Astrocyte (in vitro differentiated cells and primary cell): ENCODE measurements around the gene CFAP161. TPM values are rescaled to one million over a fixed set of nuclear protein-coding genes. Genes with fewer than 3 reads are reported as not detected.

Experiments
- DNase-seq: peaks from one replicate; pipeline ENCODE4 v3.0.0-alpha.2; 2010; ENCODE audit warnings: low read depth
- FAIRE-seq: peaks from 2 replicates; lab custom pipeline; 2011; peaks lifted over from hg19 to GRCh38; lab: Jason Lieb, UNC
- H2AFZ ChIP-seq: 2 replicates; pipeline ENCODE4 v1.6.0; 2012; ENCODE audit warnings: low read depth, low read length, inconsistent platforms
- H3K27ac ChIP-seq: 2 replicates; pipeline ENCODE4 v1.5.1; 2011; ENCODE audit warnings: low read depth, low read length, inconsistent platforms
- H3K27me3 ChIP-seq: 2 replicates; pipeline ENCODE4 v1.6.0; 2011; ENCODE audit warnings: low read length, inconsistent platforms; ENCODE audit not compliant: insufficient read depth
- H3K36me3 ChIP-seq: 2 replicates; pipeline ENCODE4 v1.5.1; 2011; ENCODE audit warnings: low read length, inconsistent platforms; ENCODE audit not compliant: insufficient read depth
- H3K4me1 ChIP-seq: 2 replicates; pipeline ENCODE4 v1.5.1; 2011; ENCODE audit warnings: low read length, inconsistent platforms; ENCODE audit not compliant: insufficient read depth
- H3K4me2 ChIP-seq: 2 replicates; pipeline ENCODE4 v1.6.0; 2012; ENCODE audit warnings: low read length, inconsistent platforms
- H3K4me3 ChIP-seq: 2 replicates; pipeline ENCODE4 v1.5.1; 2011; ENCODE audit warnings: low read depth, mild to moderate bottlenecking, low read length, inconsistent platforms; ENCODE audit not compliant: insufficient read depth
- H3K79me2 ChIP-seq: 2 replicates; pipeline ENCODE4 v1.6.0; 2012; ENCODE audit warnings: mild to moderate bottlenecking, low read length, inconsistent platforms; ENCODE audit not compliant: insufficient read depth
- H3K9ac ChIP-seq: 2 replicates; pipeline ENCODE4 v1.6.0; 2012; ENCODE audit warnings: mild to moderate bottlenecking, low read length, inconsistent platforms
- H3K9me3 ChIP-seq: 2 replicates; pipeline ENCODE4 v1.5.1; 2012; ENCODE audit warnings: low read depth, mild to moderate bottlenecking, low read length, inconsistent platforms; ENCODE audit not compliant: insufficient read depth
- H4K20me1 ChIP-seq: 2 replicates; pipeline ENCODE4 v1.6.0; 2012; ENCODE audit warnings: low read length, inconsistent platforms; ENCODE audit not compliant: insufficient read depth
- H3K27ac Mint-ChIP-seq: one replicate; pipeline ENCODE4 v1.8.0; 2021; ENCODE audit warnings: mild to moderate bottlenecking, mixed read lengths; ENCODE audit not compliant: unreplicated experiment
- H3K27me3 Mint-ChIP-seq: one replicate; pipeline ENCODE4 v1.8.0; 2021; ENCODE audit warnings: low read depth, mixed read lengths; ENCODE audit not compliant: unreplicated experiment
- H3K36me3 Mint-ChIP-seq: one replicate; pipeline ENCODE4 v1.8.0; 2021; ENCODE audit warnings: low read depth, mixed read lengths; ENCODE audit not compliant: unreplicated experiment
- H3K4me1 Mint-ChIP-seq: one replicate; pipeline ENCODE4 v1.8.0; 2021; ENCODE audit warnings: low read depth, mixed read lengths; ENCODE audit not compliant: unreplicated experiment
- H3K4me3 Mint-ChIP-seq: one replicate; pipeline ENCODE4 v1.8.0; 2021; ENCODE audit warnings: mild to moderate bottlenecking, moderate library complexity, mixed read lengths; ENCODE audit not compliant: unreplicated experiment
- H3K9me3 Mint-ChIP-seq: one replicate; pipeline ENCODE4 v1.8.0; 2021; ENCODE audit warnings: mild to moderate bottlenecking, mixed read lengths; ENCODE audit not compliant: unreplicated experiment
- EZH2 ChIP-seq: IDR thresholded peaks from 2 replicates; pipeline ENCODE4 v1.6.1; 2012; ENCODE audit warnings: mild to moderate bottlenecking, low read length, inconsistent platforms; ENCODE audit not compliant: insufficient read depth
- total RNA-seq: library from RNA; stranded (reverse); gene quantifications from 2 replicates; pipeline ENCODE4 v1.2.1, GENCODE V29; 2021
- TF ChIP-seq, protein P1 (sequence below): IDR thresholded peaks from 2 replicates; pipeline ENCODE4 v1.5.1; 2011; ENCODE audit warnings: low read depth, mild to moderate bottlenecking, inconsistent platforms, low read length, moderate library complexity; ENCODE audit not compliant: insufficient read depth

The CFAP161 gene
- total RNA-seq, 1 donor from 2014 or later, result 0.27 TPM

GRCh38 chr15:81184188-81184587 is 50.1 kb downstream of the CFAP161 start:
- Mint-ChIP-seq H3K27me3 (peaks cover 8% of the 10 kb centered on the region), H3K4me1 (peaks cover 7% of the 10 kb centered on the region), H3K27ac (no peak overlapping the region), H3K4me3 (no peak overlapping the region), H3K36me3 (no peaks in the 10 kb centered on the region), H3K9me3 (peaks cover 5% of the 10 kb centered on the region)
- DNase-seq, result peak; percentile 20
- Histone ChIP-seq H3K4me2 (no peak overlapping the region), H3K36me3 (no peaks in the 10 kb centered on the region), H3K27ac (no peak overlapping the region), H2AFZ (no peak overlapping the region), H3K27me3 (peaks cover 16% of the 10 kb centered on the region), H3K4me1 (no peaks in the 10 kb centered on the region), H3K4me3 (no peak overlapping the region), H3K9me3 (no peaks in the 10 kb centered on the region), H3K79me2 (no peaks in the 10 kb centered on the region), H3K9ac (no peak overlapping the region), H4K20me1 (no peaks in the 10 kb centered on the region)
- no peak for FAIRE-seq
- no peak for TF ChIP-seq EZH2
- TF ChIP-seq, protein P1, sequence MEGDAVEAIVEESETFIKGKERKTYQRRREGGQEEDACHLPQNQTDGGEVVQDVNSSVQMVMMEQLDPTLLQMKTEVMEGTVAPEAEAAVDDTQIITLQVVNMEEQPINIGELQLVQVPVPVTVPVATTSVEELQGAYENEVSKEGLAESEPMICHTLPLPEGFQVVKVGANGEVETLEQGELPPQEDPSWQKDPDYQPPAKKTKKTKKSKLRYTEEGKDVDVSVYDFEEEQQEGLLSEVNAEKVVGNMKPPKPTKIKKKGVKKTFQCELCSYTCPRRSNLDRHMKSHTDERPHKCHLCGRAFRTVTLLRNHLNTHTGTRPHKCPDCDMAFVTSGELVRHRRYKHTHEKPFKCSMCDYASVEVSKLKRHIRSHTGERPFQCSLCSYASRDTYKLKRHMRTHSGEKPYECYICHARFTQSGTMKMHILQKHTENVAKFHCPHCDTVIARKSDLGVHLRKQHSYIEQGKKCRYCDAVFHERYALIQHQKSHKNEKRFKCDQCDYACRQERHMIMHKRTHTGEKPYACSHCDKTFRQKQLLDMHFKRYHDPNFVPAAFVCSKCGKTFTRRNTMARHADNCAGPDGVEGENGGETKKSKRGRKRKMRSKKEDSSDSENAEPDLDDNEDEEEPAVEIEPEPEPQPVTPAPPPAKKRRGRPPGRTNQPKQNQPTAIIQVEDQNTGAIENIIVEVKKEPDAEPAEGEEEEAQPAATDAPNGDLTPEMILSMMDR, result no peak

- Mint-ChIP-seq H3K9me3 (peaks cover 5% of the 10 kb centered on the region), H3K36me3 (no peaks in the 10 kb centered on the region), H3K27ac (no peak overlapping the region), H3K4me3 (no peak overlapping the region), H3K4me1 (peaks cover 10% of the 10 kb centered on the region), H3K27me3 (peaks cover 8% of the 10 kb centered on the region)
- DNase-seq (no peak), FAIRE-seq (no peak)
- no peak overlapping the region for H3K4me3 ChIP-seq
- H3K79me2 ChIP-seq, result no peaks in the 10 kb centered on the region
- H3K4me1 ChIP-seq, result peaks cover 3% of the 10 kb centered on the region
- no peak overlapping the region for H3K9ac ChIP-seq
- no peak overlapping the region for H2AFZ ChIP-seq
- H4K20me1 ChIP-seq, result no peaks in the 10 kb centered on the region
- no peak overlapping the region for H3K27ac ChIP-seq
- H3K9me3 ChIP-seq, result no peaks in the 10 kb centered on the region
- H3K36me3 ChIP-seq, result no peaks in the 10 kb centered on the region
- H3K4me2 ChIP-seq, result no peak overlapping the region
- peaks cover 16% of the 10 kb centered on the region for H3K27me3 ChIP-seq
- no peak for TF ChIP-seq EZH2
- TF ChIP-seq, protein P1, result no peak
These were observed 51.7 kb downstream of the CFAP161 start for GRCh38 chr15:81185631-81186295.

DNA sequence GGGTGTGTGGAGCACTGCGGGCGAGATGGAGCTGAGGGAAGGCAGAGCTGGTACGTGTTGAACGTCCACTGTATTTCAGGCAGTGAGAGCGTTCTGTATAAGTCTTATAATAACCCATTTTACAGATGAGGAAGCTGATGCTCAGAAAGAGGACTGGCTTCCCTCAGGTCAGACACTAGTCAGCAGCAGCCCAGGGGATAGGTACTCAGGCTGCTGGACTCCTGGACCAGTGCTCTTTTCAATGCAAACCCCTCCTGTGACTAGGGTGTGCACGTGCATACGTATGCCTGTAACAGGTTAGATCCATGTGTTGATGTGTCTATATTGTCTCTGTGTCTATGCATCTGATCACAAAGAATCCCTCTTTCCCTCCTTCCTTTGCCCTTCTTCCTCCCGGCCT is 54.3 kb downstream of the CFAP161 start:
- Histone ChIP-seq H2AFZ (no peak overlapping the region), H3K4me3 (no peak overlapping the region)

More for the DNA sequence above, 54.3 kb downstream of the CFAP161 start:
- peaks cover 5% of the 10 kb centered on the region for H3K9me3 Mint-ChIP-seq
- H3K36me3 Mint-ChIP-seq, result no peaks in the 10 kb centered on the region
- peaks cover 7% of the 10 kb centered on the region for H3K4me1 Mint-ChIP-seq
- H3K27ac ChIP-seq, result no peak overlapping the region
- no peaks in the 10 kb centered on the region for H3K36me3 ChIP-seq
- H3K27me3 Mint-ChIP-seq, result peaks cover 15% of the 10 kb centered on the region
- DNase-seq, result no peak
- FAIRE-seq, result no peak
- H3K4me1 ChIP-seq, result peaks cover 3% of the 10 kb centered on the region
- no peak overlapping the region for H3K4me2 ChIP-seq
- H3K9me3 ChIP-seq, result no peaks in the 10 kb centered on the region
- no peak for TF ChIP-seq EZH2
- TF ChIP-seq, protein P1, result no peak
- no peak overlapping the region for H3K27ac Mint-ChIP-seq
- H4K20me1 ChIP-seq, result no peaks in the 10 kb centered on the region
- peaks cover 5% of the 10 kb centered on the region for H3K27me3 ChIP-seq
- H3K79me2 ChIP-seq, result no peaks in the 10 kb centered on the region
- H3K9ac ChIP-seq, result no peak overlapping the region
- H3K4me3 Mint-ChIP-seq, result no peak overlapping the region
